GM12873 (cell line): Measurements from ENCODE around the gene ZNF83.

ENCODE experiments used
- TF ChIP-seq, protein P1 (sequence below): IDR thresholded peaks from 2 replicates; pipeline ENCODE4 v1.5.1; 2012; ENCODE audit warnings: low read depth, mild to moderate bottlenecking, moderate library complexity, low read length, control low read depth; ENCODE audit not compliant: insufficient read depth; ENCODE audit errors: missing control alignments

The ZNF83 gene

DNA sequence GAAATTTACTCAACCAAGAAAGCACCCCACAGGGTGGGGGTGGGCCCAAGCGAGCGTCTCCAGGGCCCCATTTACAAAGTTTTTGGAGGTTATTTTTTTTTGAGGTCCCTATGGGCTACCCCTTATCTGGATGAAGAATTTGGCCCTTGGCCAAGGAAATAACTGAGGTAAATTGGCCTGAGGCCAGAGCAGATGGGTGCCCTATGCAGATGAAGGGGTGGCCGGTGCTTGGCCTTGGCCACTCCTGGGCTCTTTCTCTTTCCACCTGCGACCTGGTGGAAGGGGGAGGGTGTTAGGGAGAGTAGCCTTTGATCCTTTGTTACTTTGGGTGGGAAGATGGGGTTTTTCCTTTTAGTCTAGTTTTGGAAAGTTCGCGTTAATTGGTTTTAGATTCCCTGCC lies 52.6 kb downstream of the ZNF83 start:
- TF ChIP-seq, protein P1, sequence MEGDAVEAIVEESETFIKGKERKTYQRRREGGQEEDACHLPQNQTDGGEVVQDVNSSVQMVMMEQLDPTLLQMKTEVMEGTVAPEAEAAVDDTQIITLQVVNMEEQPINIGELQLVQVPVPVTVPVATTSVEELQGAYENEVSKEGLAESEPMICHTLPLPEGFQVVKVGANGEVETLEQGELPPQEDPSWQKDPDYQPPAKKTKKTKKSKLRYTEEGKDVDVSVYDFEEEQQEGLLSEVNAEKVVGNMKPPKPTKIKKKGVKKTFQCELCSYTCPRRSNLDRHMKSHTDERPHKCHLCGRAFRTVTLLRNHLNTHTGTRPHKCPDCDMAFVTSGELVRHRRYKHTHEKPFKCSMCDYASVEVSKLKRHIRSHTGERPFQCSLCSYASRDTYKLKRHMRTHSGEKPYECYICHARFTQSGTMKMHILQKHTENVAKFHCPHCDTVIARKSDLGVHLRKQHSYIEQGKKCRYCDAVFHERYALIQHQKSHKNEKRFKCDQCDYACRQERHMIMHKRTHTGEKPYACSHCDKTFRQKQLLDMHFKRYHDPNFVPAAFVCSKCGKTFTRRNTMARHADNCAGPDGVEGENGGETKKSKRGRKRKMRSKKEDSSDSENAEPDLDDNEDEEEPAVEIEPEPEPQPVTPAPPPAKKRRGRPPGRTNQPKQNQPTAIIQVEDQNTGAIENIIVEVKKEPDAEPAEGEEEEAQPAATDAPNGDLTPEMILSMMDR, result no peak

DNA sequence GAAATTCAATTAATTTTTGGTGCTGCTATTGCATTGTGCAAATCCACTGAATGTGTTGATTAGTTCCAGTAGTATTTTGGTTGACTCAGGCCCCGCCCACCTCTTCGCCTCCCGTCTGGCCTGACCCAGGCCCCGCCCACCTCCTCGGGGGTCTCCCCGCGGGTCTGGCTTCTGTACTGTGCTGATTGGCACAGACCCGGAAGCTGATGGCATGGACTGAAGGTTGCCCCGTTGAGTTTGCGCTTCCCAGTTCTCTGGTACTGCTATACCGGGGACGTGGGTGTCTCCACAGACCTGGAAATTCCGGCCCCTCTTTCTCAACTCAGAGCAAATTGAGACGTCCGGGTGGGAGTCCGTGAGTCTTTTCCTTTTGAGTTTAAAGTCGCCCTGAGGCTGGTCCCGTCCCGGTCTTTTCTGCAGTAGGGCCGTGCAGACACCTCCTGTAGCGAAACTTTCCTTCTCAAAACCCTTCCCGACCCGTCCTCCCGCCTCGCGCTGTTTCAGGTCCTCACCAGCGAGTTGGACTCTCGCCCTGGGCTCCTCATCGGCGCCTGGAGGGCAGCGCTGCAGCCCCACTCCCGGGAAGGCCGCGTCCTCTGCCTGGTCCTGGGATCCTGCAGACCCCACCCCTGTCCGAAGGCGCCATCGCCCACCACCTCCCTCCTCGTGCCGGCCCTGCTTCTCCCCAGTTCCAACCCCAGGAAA lies 53.3 kb downstream of the ZNF83 start:
- TF ChIP-seq, protein P1, result no peak

DNA sequence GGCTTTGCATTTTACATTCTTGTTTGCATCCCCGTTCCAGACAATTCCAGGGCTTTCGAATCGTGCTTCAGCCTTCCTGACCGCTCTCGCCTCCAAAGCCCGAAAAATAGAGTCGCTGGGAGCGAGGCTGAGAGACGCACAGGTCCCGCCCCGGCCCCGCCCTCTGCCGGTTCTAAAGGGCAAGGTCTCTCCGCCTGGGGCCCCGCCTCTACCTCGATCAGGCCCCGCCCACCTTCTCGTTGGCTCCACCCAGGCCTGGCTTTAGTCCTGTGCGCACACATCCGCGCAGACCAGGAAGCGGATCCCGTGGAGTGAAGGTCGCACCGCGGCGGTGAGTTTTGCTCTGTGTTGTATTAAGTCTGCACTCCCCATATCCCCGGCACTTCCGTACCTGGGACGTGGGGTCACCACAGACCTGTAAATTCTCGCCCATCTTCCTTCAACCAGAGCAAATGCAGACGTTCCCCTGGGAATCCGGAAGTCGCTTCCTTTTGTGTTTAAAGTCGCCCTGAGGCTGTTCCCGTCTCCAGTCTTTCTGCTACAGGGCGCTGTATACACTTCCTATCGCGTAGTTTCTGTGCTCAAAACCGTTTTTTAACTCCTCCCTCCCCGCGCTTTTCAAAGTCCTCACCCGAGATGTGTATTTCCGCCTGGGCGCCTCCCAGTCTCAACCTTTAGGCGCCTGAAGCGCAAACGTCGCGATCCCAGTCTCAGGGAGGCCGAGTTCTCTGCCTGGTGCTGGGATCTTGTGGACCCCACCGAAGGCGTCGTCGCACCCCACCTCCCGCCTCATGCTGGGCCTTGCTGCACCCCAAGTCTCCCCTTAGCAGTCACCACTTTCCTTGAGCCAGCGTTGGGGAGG lies 67.9 kb downstream of the ZNF83 start, which contains the start of gene ZNF701:
TSS of gene ZNF701 (plus strand) at position 288 of the 862 bp plus-strand sequence. CDS start 3,861 bp downstream, outside the sequence.
- TF ChIP-seq, protein P1, result peak; percentile 7

DNA sequence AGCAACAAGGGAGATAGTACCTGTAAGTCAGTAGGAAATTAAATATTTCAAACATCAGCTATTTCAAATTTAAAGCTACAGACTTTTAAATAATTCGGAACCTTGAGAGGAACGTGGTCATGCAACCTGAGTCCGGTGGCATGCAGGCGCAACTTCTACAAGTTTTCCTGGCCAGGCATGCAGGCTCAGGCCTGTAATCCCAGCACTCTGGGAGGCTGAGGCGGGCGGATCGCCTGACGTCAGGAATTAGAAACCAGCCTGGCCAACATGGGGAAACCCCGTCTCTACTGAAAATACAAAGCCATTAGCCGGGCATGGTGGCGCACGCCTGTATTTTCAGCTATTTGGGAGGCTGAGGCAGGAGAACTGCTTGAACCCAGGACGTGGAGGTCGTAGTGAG lies 70.2 kb downstream of the ZNF83 start:
- TF ChIP-seq, protein P1, result no peak

DNA sequence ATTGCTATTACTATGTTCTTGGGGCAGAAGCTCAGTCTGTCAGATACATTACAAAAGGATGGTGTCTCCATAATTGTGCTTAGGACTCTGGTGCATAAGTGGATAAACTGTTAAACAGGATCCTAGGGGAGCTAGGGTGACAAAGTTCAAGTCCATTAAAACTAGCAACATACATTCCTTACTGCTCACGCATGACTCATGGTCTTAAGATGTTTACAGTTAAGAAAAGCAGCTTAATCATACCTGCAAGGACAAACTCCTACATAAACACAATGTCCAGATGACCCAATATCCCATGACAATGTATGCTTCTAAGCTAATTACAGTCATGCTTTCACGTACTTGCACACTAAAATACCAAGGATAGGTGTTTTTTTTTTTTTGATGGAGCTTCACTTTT lies 71.6 kb downstream of the ZNF83 start:
- TF ChIP-seq, protein P1, result no peak

GRCh38 chr19:52566121-52566520 lies 72.0 kb downstream of the ZNF83 start:
- TF ChIP-seq, protein P1, result no peak
